ENCODE measurements around the gene MAMDC4.

MAMDC4 gene

GRCh38 chr9:136847088-136847825, 4.9 kb upstream of the MAMDC4 start:
- TF ChIP-seq POLR2A (IDR thresholded peaks at IDR 0.05; ENCODE audit: low read depth, low read length) = no peak
- FAIRE-seq (no peak), DNase-seq (ENCODE audit: insufficient read length, low spot score) (no peak)

GRCh38 chr9:136847826-136848392, 4.2 kb upstream of the MAMDC4 start:
- FAIRE-seq (no peak), DNase-seq (ENCODE audit: insufficient read length, low spot score) (no peak)
- TF ChIP-seq POLR2A (IDR thresholded peaks at IDR 0.05; ENCODE audit: low read depth, low read length) = peak; percentile 46; the same call in 1 of the 2 replicates

- TF ChIP-seq POLR2A (IDR thresholded peaks at IDR 0.05; ENCODE audit: low read depth, low read length) = no peak
- DNase-seq (ENCODE audit: insufficient read length, low spot score) (peak; percentile 90), FAIRE-seq (no peak)
Observed at GRCh38 chr9:136848393-136849037, 3.6 kb upstream of the MAMDC4 start.

GRCh38 chr9:136849038-136849959, 2.8 kb upstream of the MAMDC4 start, which contains the start of gene PHPT1:
TSS of gene PHPT1 (plus strand) at chr9:136849409. CDS start at chr9:136849431, 22 bp downstream.
- peak; percentile 61 for TF ChIP-seq POLR2A (IDR thresholded peaks at IDR 0.05; ENCODE audit: low read depth, low read length)
- DNase-seq (ENCODE audit: insufficient read length, low spot score) = peak; percentile 100
- FAIRE-seq = peak; percentile 96

- DNase-seq (ENCODE audit: insufficient read length, low spot score) (no peak), FAIRE-seq (no peak)
- TF ChIP-seq POLR2A (IDR thresholded peaks at IDR 0.05; ENCODE audit: low read depth, low read length) = 0 out of 2 replicates have a peak, but pooled peaks have one; percentile 14
Observed at GRCh38 chr9:136849960-136850865, 1.9 kb upstream of the MAMDC4 start.

GRCh38 chr9:136850866-136851775, 1.0 kb upstream of the MAMDC4 start:
- DNase-seq (ENCODE audit: insufficient read length, low spot score) (no peak), FAIRE-seq (no peak)
- TF ChIP-seq POLR2A (IDR thresholded peaks at IDR 0.05; ENCODE audit: low read depth, low read length) = no peak

- no peak for DNase-seq (ENCODE audit: insufficient read length, low spot score)
- no peak for FAIRE-seq
- TF ChIP-seq POLR2A (IDR thresholded peaks at IDR 0.05; ENCODE audit: low read depth, low read length) = no peak
Observed at GRCh38 chr9:136852664-136853595, 784 bp downstream of the MAMDC4 start.

- FAIRE-seq = no peak
Observed at GRCh38 chr9:136853596-136854112, 1.5 kb downstream of the MAMDC4 start.

GRCh38 chr9:136854113-136854841, 2.1 kb downstream of the MAMDC4 start:
- FAIRE-seq (no peak), DNase-seq (ENCODE audit: insufficient read length, low spot score) (no peak)

More at GRCh38 chr9:136853596-136854112, 1.5 kb downstream of the MAMDC4 start:
- TF ChIP-seq POLR2A (IDR thresholded peaks at IDR 0.05; ENCODE audit: low read depth, low read length) = no peak
- DNase-seq (ENCODE audit: insufficient read length, low spot score) = no peak

More at GRCh38 chr9:136854113-136854841, 2.1 kb downstream of the MAMDC4 start:
- no peak for TF ChIP-seq POLR2A (IDR thresholded peaks at IDR 0.05; ENCODE audit: low read depth, low read length)
